ENCODE measurements around the gene TIMM50.
"Not testable (repeated sequence)": the region's sequence is repeated elsewhere in the genome, so short reads cannot be mapped to it uniquely, and the experiment has no call there.

Gene TIMM50

DNA sequence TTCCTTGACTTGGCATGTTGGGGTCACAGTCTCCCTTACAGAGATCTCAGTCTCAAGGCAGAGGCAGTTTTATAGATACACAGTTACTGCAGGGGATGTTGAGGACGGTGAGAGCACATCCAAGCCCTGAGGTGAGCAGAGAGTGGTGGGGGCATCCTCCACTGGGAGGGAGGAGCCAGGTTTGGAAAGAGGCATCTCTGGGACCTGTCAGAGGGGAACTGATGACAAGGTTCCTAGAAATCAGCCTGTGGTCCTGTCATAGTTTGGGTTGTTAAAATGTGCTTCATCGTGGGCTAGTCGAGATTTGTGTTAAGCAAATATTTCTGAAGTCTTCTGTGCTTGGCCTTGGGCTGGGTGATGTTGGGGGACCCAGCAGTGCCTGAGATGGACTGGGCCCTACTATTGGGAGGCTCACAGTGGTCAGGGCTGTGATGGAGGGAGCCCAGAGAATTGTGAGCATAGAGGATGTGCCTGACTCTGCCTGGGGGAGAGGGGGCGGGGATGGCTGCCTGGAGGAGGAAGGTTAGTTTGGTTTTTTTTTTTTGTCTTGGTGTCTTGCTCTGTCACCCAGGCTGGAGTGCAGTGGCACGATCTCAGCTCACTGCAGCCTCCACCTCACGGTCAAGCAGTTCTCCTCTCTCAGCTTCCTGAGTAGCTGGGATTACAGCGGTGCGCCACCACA is 31.4 kb upstream of the TIMM50 start:
- Mint-ChIP-seq H3K36me3 (peaks cover 49 to 69% of the 10 kb centered on the region in 2 donors), H3K27ac (peak overlapping the region; percentile 93), H3K4me1 (peaks cover 49 to 77% of the 10 kb centered on the region in 2 donors), H3K4me3 (peak overlapping the region; percentile 74 to 92), H3K9me3 (peaks cover 1 to 5% of the 10 kb centered on the region in 2 donors), H3K27me3 (no peaks in the 10 kb centered on the region)
- no peak for DNase-seq
- ATAC-seq (replicated peaks): no peak

DNA sequence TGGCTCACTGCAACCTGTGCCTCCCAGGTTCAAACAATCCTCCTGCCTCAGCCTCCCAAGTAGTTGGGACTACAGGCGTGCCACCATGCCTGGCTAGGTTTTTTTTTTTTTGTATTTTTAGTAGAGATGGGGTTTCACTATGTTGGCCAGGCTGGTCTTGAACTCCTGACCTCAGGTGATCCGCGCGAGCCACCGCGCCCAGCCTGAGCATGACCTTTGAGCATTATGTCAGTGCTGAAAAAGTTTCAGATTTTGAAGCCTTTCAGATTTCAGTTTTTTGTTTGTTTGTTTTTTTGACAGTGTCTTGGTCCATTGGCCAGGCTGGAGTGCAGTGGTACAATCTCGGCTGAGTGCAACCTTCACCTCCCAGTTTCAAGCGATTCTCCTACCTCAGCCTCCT is 29.4 kb upstream of the TIMM50 start:
- ATAC-seq (replicated peaks); H3K27me3 Mint-ChIP-seq; DNase-seq; H3K4me3 Mint-ChIP-seq; H3K9me3 Mint-ChIP-seq; H3K27ac Mint-ChIP-seq: not testable (repeated sequence)
- Mint-ChIP-seq H3K4me1 (peaks cover 53 to 70% of the 10 kb centered on the region in 2 donors), H3K36me3 (peaks cover 43 to 65% of the 10 kb centered on the region in 2 donors)

DNA sequence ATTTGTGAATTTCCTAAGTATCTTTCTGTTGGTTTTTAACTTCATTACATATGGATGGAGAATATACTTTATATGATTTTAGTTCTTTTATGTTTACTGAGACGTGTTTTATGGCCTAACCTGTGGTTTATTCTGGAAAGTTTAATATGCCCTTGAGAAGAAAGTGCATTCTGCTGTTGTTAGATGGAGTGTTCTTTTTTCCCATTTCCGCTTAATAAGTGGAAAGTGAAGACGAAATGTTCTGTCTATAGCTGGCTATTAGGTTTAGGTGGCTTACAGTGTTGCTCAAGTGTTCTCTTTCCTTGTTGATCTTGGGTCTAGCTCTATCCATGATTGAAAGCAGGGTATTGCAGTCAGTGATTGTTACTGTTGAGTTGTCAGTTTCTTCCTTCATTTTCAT is 17.2 kb upstream of the TIMM50 start:
- peaks cover 57 to 69% of the 10 kb centered on the region in 2 donors for H3K36me3 Mint-ChIP-seq
- ATAC-seq (replicated peaks) (no peak), DNase-seq (no peak)
- no peaks in the 10 kb centered on the region for H3K27me3 Mint-ChIP-seq
- no peaks in the 10 kb centered on the region for H3K9me3 Mint-ChIP-seq
- H3K27ac Mint-ChIP-seq: no peak overlapping the region
- no peak overlapping the region for H3K4me3 Mint-ChIP-seq
- H3K4me1 Mint-ChIP-seq: peaks cover 0 to 13% of the 10 kb centered on the region in 2 donors

DNA sequence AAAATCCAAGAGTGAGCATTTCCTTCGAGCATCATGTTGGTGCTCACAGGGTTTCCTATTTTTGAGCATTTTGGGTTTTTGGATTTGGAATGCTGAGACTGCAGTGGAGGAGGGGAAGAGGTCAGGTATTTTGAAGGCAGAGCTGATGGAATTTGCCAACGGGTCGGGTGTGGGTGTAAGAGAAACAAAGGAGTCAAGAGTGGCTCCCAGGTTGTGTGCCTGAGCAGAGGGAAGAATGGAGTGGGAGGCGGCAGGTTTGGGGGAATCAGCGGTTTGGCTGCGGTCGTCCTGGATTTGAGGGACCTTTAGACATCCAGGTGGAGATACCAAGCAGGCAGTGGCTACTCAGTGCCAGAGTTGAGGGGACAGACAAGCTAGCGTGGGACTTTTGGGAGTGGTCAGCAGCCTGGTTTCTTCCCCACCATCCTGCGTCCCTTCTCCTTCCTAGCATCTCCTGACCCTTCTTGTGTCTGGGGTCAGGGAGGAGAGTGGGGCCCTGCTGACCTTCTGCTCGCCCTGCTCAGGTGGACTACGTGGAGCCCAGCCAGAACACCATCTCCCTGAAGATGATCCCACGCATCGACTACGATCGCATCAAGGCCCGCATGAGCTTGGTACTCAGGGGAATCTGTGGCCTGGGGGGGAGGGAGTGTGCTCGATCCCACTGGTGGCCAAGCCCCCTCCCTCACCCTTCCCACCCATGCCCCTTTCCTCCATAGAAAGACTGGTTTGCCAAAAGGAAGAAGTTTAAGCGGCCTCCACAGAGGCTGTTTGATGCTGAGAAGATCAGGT is 14.5 kb upstream of the TIMM50 start:
- ATAC-seq (replicated peaks): no peak

DNA sequence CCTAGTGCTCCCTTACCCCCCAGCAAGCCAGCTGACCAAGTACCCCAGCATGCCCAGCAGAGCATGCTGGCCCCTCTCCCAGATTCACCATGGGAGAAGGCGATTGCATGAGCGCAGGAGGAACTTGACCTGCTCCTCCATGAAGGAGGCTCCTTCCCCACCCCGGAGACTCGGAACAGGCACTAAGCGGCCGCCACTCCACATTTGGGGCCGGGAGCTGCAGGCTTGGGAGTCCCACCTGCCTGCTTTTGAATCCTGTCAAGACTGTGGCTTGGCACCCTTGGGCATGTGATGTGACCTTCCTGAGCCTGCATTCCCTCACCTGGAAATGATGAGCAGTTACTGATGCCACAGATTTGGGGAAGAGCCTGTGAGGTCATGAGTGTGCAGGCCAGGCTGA is 12.7 kb upstream of the TIMM50 start:
- Mint-ChIP-seq H3K4me3 (no peak overlapping the region), H3K4me1 (peaks cover 10 to 17% of the 10 kb centered on the region in 2 donors), H3K36me3 (peaks cover 74 to 78% of the 10 kb centered on the region in 2 donors), H3K9me3 (no peaks in the 10 kb centered on the region), H3K27ac (no peak overlapping the region), H3K27me3 (no peaks in the 10 kb centered on the region)
- no peak for DNase-seq
- no peak for ATAC-seq (replicated peaks)

More for the DNA sequence above, 14.5 kb upstream of the TIMM50 start:
- Mint-ChIP-seq H3K27ac (no peak overlapping the region), H3K4me1 (peaks cover 5 to 8% of the 10 kb centered on the region in 2 donors), H3K9me3 (no peaks in the 10 kb centered on the region), H3K4me3 (no peak overlapping the region), H3K36me3 (peaks cover 66 to 75% of the 10 kb centered on the region in 2 donors), H3K27me3 (no peaks in the 10 kb centered on the region)
- DNase-seq: no peak

DNA sequence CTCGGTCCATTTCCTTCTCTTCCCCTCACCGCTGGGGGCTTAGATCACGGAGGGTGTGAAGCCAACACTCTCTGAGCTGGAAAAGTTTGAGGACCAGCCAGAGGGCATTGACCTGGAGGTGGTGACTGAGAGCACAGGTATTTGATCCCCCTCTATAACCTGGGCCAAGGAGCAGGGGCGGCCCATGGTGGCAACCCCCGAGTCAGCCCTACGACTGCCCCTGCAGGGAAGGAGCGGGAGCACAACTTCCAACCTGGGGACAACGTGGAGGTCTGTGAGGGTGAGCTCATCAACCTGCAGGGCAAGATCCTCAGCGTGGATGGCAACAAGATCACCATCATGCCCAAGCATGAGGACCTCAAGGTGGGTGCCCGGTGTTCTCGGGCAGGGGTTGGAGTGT is 11.6 kb upstream of the TIMM50 start:
- no peaks in the 10 kb centered on the region for H3K27me3 Mint-ChIP-seq
- peaks cover 64 to 78% of the 10 kb centered on the region in 2 donors for H3K36me3 Mint-ChIP-seq
- H3K4me3 Mint-ChIP-seq: no peak overlapping the region
- no peaks in the 10 kb centered on the region for H3K9me3 Mint-ChIP-seq
- DNase-seq (no peak), ATAC-seq (replicated peaks) (no peak)
- H3K27ac Mint-ChIP-seq: peak overlapping the region; percentile 26
- H3K4me1 Mint-ChIP-seq: peaks cover 8 to 20% of the 10 kb centered on the region in 2 donors

DNA sequence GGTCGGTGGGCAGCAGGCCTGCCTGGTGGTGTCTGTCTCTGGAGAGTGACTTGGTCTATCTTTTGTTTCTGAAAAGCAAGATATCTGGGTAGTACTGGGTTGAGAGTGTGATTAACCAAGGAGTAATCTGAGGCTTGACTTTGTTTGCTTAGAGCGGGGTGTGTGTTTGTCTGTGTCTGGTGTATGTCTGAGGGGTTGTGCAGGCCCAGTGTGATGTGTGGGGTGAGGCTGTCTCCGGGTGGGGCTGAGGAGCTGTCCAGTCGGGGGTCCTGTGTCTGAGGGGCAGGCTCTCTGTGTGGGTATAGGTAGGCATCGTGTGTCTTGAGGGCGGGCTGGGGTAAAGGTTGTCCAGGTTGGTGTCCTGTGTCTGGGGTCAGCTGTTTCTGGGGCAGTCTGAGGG is 11.1 kb upstream of the TIMM50 start:
- H3K36me3 Mint-ChIP-seq: peaks cover 66 to 82% of the 10 kb centered on the region in 2 donors
- ATAC-seq (replicated peaks): no peak
- no peak for DNase-seq
- H3K4me3 Mint-ChIP-seq: no peak overlapping the region
- H3K27me3 Mint-ChIP-seq: no peaks in the 10 kb centered on the region
- peaks cover 8 to 25% of the 10 kb centered on the region in 2 donors for H3K4me1 Mint-ChIP-seq
- H3K9me3 Mint-ChIP-seq: no peaks in the 10 kb centered on the region
- H3K27ac Mint-ChIP-seq: peak overlapping the region; percentile 26

DNA sequence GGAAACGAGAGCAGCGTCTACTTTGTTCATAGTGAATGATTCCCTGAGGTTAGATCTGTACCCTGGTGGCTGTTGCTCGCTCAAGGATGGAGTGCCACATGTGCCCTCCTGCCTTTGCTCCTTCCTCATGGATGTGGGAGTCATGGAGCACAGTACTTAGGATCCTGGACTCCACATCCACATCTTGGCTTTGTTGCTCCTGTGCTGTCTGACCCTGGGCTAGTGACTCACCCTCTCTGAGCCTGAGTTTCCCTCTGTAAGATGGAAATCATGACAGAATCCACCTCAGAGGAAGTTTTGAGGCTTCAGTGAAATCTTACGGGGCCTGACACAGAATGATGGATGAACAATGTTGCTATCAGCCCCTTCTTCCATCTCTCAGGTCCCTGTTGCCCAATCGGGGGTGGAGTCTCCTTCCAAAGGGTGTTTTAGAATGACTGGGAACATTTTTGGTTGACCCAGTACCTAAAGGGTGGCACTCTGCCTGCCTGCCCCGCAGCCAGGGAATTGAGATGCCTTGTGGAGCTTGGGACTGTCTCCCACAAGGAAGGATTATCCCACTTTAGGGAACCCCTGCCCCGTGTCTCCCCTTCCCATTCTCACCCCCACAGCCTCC is 9.8 kb upstream of the TIMM50 start:
- Mint-ChIP-seq H3K27ac (peak overlapping the region; percentile 59), H3K27me3 (no peaks in the 10 kb centered on the region), H3K4me1 (peaks cover 8 to 28% of the 10 kb centered on the region in 2 donors), H3K4me3 (no peak overlapping the region), H3K36me3 (peaks cover 68 to 82% of the 10 kb centered on the region in 2 donors), H3K9me3 (no peaks in the 10 kb centered on the region)
- DNase-seq (no peak), ATAC-seq (replicated peaks) (no peak)

DNA sequence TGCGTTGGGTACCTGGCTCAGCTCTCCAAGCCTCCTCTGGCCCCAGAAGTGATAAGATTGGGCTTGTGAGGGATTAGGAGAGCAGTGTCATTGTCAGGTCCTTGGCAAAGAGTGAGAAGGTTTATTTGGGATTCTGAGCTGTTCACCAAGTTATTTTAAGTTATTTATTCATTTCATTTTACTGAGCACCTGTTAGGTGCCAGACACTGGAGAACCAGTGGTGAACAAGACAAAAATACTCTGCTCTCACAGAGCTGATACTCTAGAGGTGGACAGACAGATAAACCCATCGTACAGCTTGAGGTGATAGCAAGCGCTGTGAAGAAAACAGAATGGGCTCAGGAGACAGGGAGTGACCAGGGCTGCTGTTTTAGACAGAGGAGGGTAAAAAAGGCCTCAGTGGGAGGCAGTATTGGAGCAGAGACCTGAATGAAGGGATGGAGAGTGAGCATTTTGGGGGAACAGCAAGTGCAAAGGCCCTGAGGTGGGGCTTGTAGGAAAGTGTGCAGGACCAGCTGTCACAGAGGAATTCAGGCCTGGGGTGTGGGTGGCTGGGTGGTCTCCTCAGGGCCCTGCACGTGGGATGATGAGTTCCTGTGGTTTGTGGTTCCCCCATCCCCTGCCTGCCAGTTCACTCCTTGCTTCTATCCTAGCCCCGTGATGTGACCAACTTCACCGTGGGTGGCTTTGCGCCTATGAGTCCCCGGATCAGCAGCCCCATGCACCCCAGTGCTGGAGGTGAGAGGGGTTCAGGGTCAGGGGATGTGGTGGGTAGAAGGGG is 8.7 kb upstream of the TIMM50 start:
- no peak overlapping the region for H3K4me3 Mint-ChIP-seq
- ATAC-seq (replicated peaks) (no peak), DNase-seq (no peak)
- H3K36me3 Mint-ChIP-seq: peaks cover 67 to 83% of the 10 kb centered on the region in 2 donors
- H3K9me3 Mint-ChIP-seq: no peaks in the 10 kb centered on the region
- H3K27ac Mint-ChIP-seq: peak overlapping the region; percentile 53
- H3K4me1 Mint-ChIP-seq: peaks cover 8 to 28% of the 10 kb centered on the region in 2 donors
- no peaks in the 10 kb centered on the region for H3K27me3 Mint-ChIP-seq

DNA sequence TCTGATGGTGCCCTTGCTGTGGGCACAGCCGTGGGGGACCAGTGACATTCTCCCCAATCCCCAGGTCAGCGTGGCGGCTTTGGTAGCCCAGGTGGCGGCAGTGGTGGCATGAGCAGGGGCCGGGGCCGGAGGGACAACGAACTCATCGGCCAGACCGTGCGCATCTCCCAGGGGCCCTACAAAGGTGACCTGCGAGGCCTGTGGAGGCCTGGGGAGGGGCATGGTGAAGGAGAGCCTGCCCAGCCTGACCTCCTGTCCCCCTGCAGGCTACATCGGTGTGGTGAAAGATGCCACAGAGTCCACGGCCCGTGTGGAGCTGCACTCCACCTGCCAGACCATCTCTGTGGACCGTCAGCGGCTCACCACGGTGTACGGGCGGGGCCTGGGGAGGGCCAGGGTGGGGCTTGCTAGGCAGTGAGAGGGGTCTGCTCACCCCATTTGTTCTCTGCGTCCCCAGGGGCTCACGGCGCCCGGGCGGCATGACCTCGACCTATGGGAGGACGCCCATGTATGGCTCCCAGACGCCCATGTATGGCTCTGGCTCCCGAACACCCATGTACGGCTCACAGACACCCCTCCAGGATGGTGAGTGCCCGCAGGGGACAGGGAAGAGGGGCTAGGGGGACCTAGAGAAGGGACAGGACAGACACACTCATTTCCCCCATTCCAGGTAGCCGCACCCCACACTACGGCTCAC is 7.7 kb upstream of the TIMM50 start:
- ATAC-seq (replicated peaks): no peak
- no peaks in the 10 kb centered on the region for H3K9me3 Mint-ChIP-seq
- no peak overlapping the region for H3K4me3 Mint-ChIP-seq
- no peak overlapping the region for H3K27ac Mint-ChIP-seq
- DNase-seq: no peak
- no peaks in the 10 kb centered on the region for H3K27me3 Mint-ChIP-seq
- H3K36me3 Mint-ChIP-seq: peaks cover 66 to 89% of the 10 kb centered on the region in 2 donors
- peaks cover 8 to 28% of the 10 kb centered on the region in 2 donors for H3K4me1 Mint-ChIP-seq

DNA sequence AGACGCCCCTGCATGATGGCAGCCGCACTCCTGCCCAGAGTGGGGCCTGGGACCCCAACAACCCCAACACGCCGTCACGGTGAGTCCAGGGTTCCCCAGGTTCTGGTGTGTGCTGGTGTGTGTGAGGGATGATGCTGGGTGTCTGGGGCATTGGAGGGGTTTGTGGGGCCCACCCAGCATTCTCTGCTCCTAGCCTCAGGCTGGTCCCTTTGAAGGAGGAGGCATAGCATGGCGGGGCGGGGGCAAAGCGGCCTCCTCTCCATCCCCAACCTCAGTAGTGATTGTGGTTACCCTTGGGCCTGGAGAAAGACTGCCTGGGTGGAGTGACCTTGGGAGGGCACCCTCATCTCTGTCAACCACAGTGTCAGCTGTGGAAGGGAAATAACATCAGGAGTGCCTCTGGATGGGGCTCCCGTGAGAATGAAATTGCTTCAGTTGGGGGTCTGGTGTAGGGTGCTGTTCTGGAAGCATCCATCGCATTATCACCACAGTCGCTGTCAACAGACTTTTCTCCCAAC is 7.1 kb upstream of the TIMM50 start:
- ATAC-seq (replicated peaks) (no peak), DNase-seq (no peak)
- no peaks in the 10 kb centered on the region for H3K27me3 Mint-ChIP-seq
- H3K4me1 Mint-ChIP-seq: peaks cover 8 to 28% of the 10 kb centered on the region in 2 donors
- H3K36me3 Mint-ChIP-seq: peaks cover 62 to 84% of the 10 kb centered on the region in 2 donors
- no peak overlapping the region for H3K4me3 Mint-ChIP-seq
- H3K9me3 Mint-ChIP-seq: no peaks in the 10 kb centered on the region
- H3K27ac Mint-ChIP-seq: no peak overlapping the region

DNA sequence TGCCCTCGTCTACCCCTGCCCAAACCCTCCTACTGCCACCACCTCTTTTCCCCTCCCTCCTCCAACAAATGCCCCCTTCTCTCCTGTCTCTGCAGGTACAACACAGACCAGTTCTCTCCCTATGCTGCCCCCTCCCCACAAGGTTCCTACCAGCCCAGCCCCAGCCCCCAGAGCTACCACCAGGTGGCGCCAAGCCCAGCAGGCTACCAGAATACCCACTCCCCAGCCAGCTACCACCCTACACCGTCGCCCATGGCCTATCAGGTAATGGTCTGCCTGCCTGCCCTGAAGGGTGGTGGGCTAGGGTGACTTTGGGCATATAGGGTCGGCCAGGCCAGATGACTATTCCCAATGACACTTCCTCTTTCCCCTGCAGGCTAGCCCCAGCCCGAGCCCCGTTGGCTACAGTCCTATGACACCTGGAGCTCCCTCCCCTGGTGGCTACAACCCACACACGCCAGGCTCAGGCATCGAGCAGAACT is 6.5 kb upstream of the TIMM50 start:
- no peaks in the 10 kb centered on the region for H3K9me3 Mint-ChIP-seq
- H3K36me3 Mint-ChIP-seq: peaks cover 55 to 77% of the 10 kb centered on the region in 2 donors
- H3K4me3 Mint-ChIP-seq: no peak overlapping the region
- DNase-seq: peak; percentile 43
- H3K4me1 Mint-ChIP-seq: peaks cover 8 to 28% of the 10 kb centered on the region in 2 donors
- peak overlapping the region; percentile 28 for H3K27ac Mint-ChIP-seq
- peak; percentile 85 to 86 for ATAC-seq (replicated peaks)
- no peaks in the 10 kb centered on the region for H3K27me3 Mint-ChIP-seq

DNA sequence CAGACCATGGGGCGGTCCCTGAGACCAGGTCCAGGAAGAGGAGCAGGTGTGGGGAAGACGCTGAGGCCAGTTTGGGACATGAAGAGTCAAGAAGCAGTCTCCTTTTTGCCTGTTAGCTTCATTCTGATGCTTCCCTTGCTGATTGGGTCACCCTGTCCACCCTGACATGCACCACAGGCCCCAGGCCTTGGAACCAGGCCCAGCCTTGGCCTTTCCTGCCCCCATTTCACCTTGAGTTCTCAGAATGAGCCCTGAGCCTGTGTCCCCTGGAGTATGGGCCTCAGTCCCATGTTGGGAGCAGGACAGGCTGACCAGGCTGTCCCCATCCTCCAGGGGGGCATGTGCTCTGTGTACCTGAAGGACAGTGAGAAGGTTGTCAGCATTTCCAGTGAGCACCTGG is 4.9 kb upstream of the TIMM50 start:
- Mint-ChIP-seq H3K27ac (peak overlapping the region; percentile 56), H3K27me3 (no peaks in the 10 kb centered on the region), H3K9me3 (no peaks in the 10 kb centered on the region), H3K36me3 (peaks cover 41 to 61% of the 10 kb centered on the region in 2 donors), H3K4me3 (no peak overlapping the region), H3K4me1 (peaks cover 14 to 36% of the 10 kb centered on the region in 2 donors)
- DNase-seq (no peak), ATAC-seq (replicated peaks) (no peak)
